CD14-positive monocyte (primary cell): ENCODE data around the gene TRAPPC11. TPM values are rescaled to one million over a fixed set of nuclear protein-coding genes. Genes with fewer than 3 reads are reported as not detected.

Experiments
- DNase-seq, 3 donors: peaks; one replicate each; pipeline ENCODE4 v3.0.0-alpha.2; 2011 to 2022
- H2AFZ ChIP-seq: 2 replicates; pipeline ENCODE4 v1.6.0; 2012; ENCODE audit warnings: mild to moderate bottlenecking, low read depth, low read length, inconsistent platforms; ENCODE audit not compliant: insufficient read depth, poor library complexity, severe bottlenecking
- H3K27ac ChIP-seq, 2 donors: 1 replicate in 1 of 2; 2 replicates in 1 of 2; pipeline ENCODE4 v1.5.1; 2012 to 2013; ENCODE audit warnings: low read length in 2 of 2, control low read depth in 1 of 2, inconsistent platforms in 1 of 2, low read depth in 1 of 2, mild to moderate bottlenecking in 1 of 2
- H3K27me3 ChIP-seq, 2 donors: one replicate each; pipeline versions ENCODE4 v1.6.0 to v1.6.1; 2011 to 2013; ENCODE audit warnings: low read length in 2 of 2; ENCODE audit not compliant: control insufficient read depth in 2 of 2, insufficient read depth in 2 of 2
- H3K36me3 ChIP-seq, 2 donors: replicated peaks in 1 of 2; 1 replicate in 1 of 2; 2 replicates in 1 of 2; pipeline versions ENCODE4 v1.5.1 to v1.6.1; 2012 to 2013; ENCODE audit warnings: low read length in 2 of 2, control low read depth in 1 of 2, inconsistent platforms in 1 of 2, mild to moderate bottlenecking in 1 of 2; ENCODE audit not compliant: insufficient read depth in 2 of 2, control insufficient read depth in 1 of 2
- H3K4me1 ChIP-seq, 2 donors: 1 replicate in 1 of 2; 2 replicates in 1 of 2; pipeline versions ENCODE4 v1.5.1 to v1.6.1; 2012 to 2013; ENCODE audit warnings: low read length in 2 of 2, control low read depth in 1 of 2, inconsistent platforms in 1 of 2, mild to moderate bottlenecking in 1 of 2, moderate library complexity in 1 of 2; ENCODE audit not compliant: insufficient read depth in 2 of 2, control insufficient read depth in 1 of 2
- H3K4me2 ChIP-seq: replicated peaks from 2 replicates; pipeline ENCODE3; 2012; ENCODE audit warnings: low read length, moderate library complexity, mild to moderate bottlenecking; ENCODE audit not compliant: poor library complexity, severe bottlenecking; ENCODE audit errors: extremely low read depth
- H3K4me3 ChIP-seq, 3 experiments: fragments of 200-600 bp in 1 of 3; sonication (generic) in 1 of 3; replicated peaks in 1 of 3; 1 replicate in 2 of 3; 2 replicates in 1 of 3; pipeline ENCODE4 v1.5.1; 2011 to 2013; ENCODE audit warnings: low read length in 3 of 3, mild to moderate bottlenecking in 3 of 3, control low read depth in 2 of 3, low read depth in 2 of 3, inconsistent platforms in 1 of 3, moderate library complexity in 1 of 3
- H3K79me2 ChIP-seq: 2 replicates; pipeline ENCODE4 v1.6.0; 2012; ENCODE audit warnings: mild to moderate bottlenecking, control low read depth, inconsistent platforms, low read length, moderate library complexity; ENCODE audit not compliant: insufficient read depth
- H3K9ac ChIP-seq: 2 replicates; pipeline ENCODE4 v1.6.0; 2017; ENCODE audit warnings: low read length, mild to moderate bottlenecking; ENCODE audit not compliant: insufficient read depth, poor library complexity, severe bottlenecking
- H3K9me3 ChIP-seq, 2 donors: replicated peaks in 1 of 2; 1 replicate in 1 of 2; 2 replicates in 1 of 2; pipeline versions ENCODE4 v1.5.1 to v1.6.1; 2012 to 2013; ENCODE audit warnings: low read length in 2 of 2, control low read depth in 1 of 2; ENCODE audit not compliant: control insufficient read depth in 1 of 2, insufficient read depth in 1 of 2
- H4K20me1 ChIP-seq: 2 replicates; pipeline ENCODE4 v1.6.0; 2012; ENCODE audit warnings: mild to moderate bottlenecking, low read length, control low read depth, moderate library complexity; ENCODE audit not compliant: insufficient read depth
- H3K27ac Mint-ChIP-seq, 7 donors: one replicate each; pipeline ENCODE4 v1.8.0; 2020; ENCODE audit warnings: mild to moderate bottlenecking in 7 of 7, mixed read lengths in 7 of 7, moderate library complexity in 6 of 7, inconsistent platforms in 2 of 7
- H3K27me3 Mint-ChIP-seq, 3 donors: one replicate each; pipeline ENCODE4 v1.8.0; 2021 to 2022; ENCODE audit warnings: low read depth in 3 of 3, mild to moderate bottlenecking in 3 of 3, mixed read lengths in 3 of 3, moderate library complexity in 3 of 3, inconsistent platforms in 1 of 3
- H3K36me3 Mint-ChIP-seq, 2 donors: one replicate each; pipeline ENCODE4 v1.8.0; 2020; ENCODE audit warnings: mixed read lengths in 2 of 2, inconsistent platforms in 1 of 2, mild to moderate bottlenecking in 1 of 2
- H3K4me1 Mint-ChIP-seq: one replicate; pipeline ENCODE4 v1.8.0; 2020; ENCODE audit warnings: mild to moderate bottlenecking, mixed read lengths
- H3K4me3 Mint-ChIP-seq, 2 donors: one replicate each; pipeline ENCODE4 v1.8.0; 2020; ENCODE audit warnings: mild to moderate bottlenecking in 2 of 2, mixed read lengths in 2 of 2, moderate library complexity in 1 of 2
- H3K9me3 Mint-ChIP-seq, 7 donors: one replicate each; pipeline ENCODE4 v1.8.0; 2020 to 2022; ENCODE audit warnings: mixed read lengths in 7 of 7, mild to moderate bottlenecking in 6 of 7, moderate library complexity in 6 of 7, inconsistent platforms in 2 of 7
- CTCF ChIP-seq: fragments of 200-600 bp; IDR thresholded peaks from one replicate; pipeline ENCODE4 v1.8.0; 2022; ENCODE audit warnings: antibody characterized with exemption, mild to moderate bottlenecking
- WGBS: methylation state at CpG from one replicate; pipeline ENCODE4 v1.1.5; 2013; ENCODE audit warnings: missing lambda C conversion rate; ENCODE audit not compliant: insufficient coverage; 5-methylcytosine and 5-hydroxymethylcytosine counted together
- intact Hi-C, 2 donors: fragments of 100-400 bp; cut with micrococcal nuclease; formaldehyde crosslinking; loops; one replicate each; pipeline versions ENCODE4 v1.15.0 to v1.15.1; 2023
- polyA plus RNA-seq, 3 donors: library from polyadenylated mRNA; depleted of rRNA in 1 of 3; unstranded in 2 of 3; stranded (reverse) in 1 of 3; fragments of 300-500 nt in 2 of 3; fragments of >200 nt in 1 of 3; fragmentation: Illumina TruSeq in 2 of 3; gene quantifications; 1 replicate in 2 of 3; 2 replicates in 1 of 3; pipeline ENCODE4 v1.2.3, GENCODE V29; 2012 to 2021

Gene TRAPPC11
- polyA plus RNA-seq, 3 donors = 18.4 to 30.7 (median 29.7) TPM

- no peaks in the 10 kb centered on the region for H3K79me2 ChIP-seq
- no peaks in the 10 kb centered on the region for H4K20me1 ChIP-seq
- peaks cover 9 to 17% of the 10 kb centered on the region in 2 donors for H3K36me3 ChIP-seq
- Mint-ChIP-seq H3K4me1 (peaks cover 17% of the 10 kb centered on the region), H3K27me3 (peaks cover 19 to 28% (median 22%) of the 10 kb centered on the region in 3 donors), H3K4me3 (no peak overlapping the region), H3K27ac (peak overlapping the region in 1 of 7 donors; percentile 26), H3K36me3 (peaks cover 21 to 23% of the 10 kb centered on the region in 2 donors), H3K9me3 (peaks cover 0 to 4% (median 1%) of the 10 kb centered on the region in 7 donors)
- no peak overlapping the region for H3K4me3 ChIP-seq
- no peak overlapping the region for H3K9ac ChIP-seq
- TF ChIP-seq CTCF = no peak
- intact Hi-C loops = no loop called here
- no peak overlapping the region for H3K27ac ChIP-seq
- peaks cover 14 to 17% of the 10 kb centered on the region in 2 donors for H3K4me1 ChIP-seq
- peaks cover 0 to 22% of the 10 kb centered on the region in 2 donors for H3K27me3 ChIP-seq
- no CpG with 5 or more reads among the region's 5 CpGs for WGBS
- H2AFZ ChIP-seq = no peak overlapping the region
- H3K9me3 ChIP-seq = no peaks in the 10 kb centered on the region
- DNase-seq = no peak
- no peak overlapping the region for H3K4me2 ChIP-seq
Measured at GRCh38 chr4:183718876-183719275, 59.8 kb downstream of the TRAPPC11 start.

GRCh38 chr4:183721207-183722081 lies 62.4 kb downstream of the TRAPPC11 start:
- TF ChIP-seq CTCF = peak; percentile 52
- peaks cover 22 to 30% (median 29%) of the 10 kb centered on the region in 3 donors for H3K27me3 Mint-ChIP-seq
- H3K36me3 Mint-ChIP-seq = peaks cover 3 to 4% of the 10 kb centered on the region in 2 donors
- intact Hi-C loops = no loop called here
- peak overlapping the region; percentile 64 for H3K4me2 ChIP-seq
- no peaks in the 10 kb centered on the region for H4K20me1 ChIP-seq
- H3K36me3 ChIP-seq = no peaks in the 10 kb centered on the region
- H3K79me2 ChIP-seq = no peaks in the 10 kb centered on the region
- peaks cover 14 to 17% of the 10 kb centered on the region in 2 donors for H3K4me1 ChIP-seq
- no peak overlapping the region for H3K9ac ChIP-seq
- WGBS = 28% methylated on average over 23 of the region's 38 CpGs
- H3K27ac Mint-ChIP-seq = peak overlapping the region in 1 of 7 donors; percentile 46
- H3K4me3 ChIP-seq = peak overlapping the region in 2 of 3 experiments; percentile 11 to 75
- H3K9me3 Mint-ChIP-seq = peaks cover 0 to 11% (median 9%) of the 10 kb centered on the region in 7 donors
- H3K27ac ChIP-seq = no peak overlapping the region
- peak overlapping the region; percentile 65 for H2AFZ ChIP-seq
- peaks cover 0 to 8% of the 10 kb centered on the region in 2 donors for H3K9me3 ChIP-seq
- H3K27me3 ChIP-seq = peaks cover 0 to 24% of the 10 kb centered on the region in 2 donors
- peaks cover 17% of the 10 kb centered on the region for H3K4me1 Mint-ChIP-seq
- peak; percentile 29 to 53 (median 30) for DNase-seq
- H3K4me3 Mint-ChIP-seq = peak overlapping the region; percentile 86 to 95
